Chondrocyte (in vitro differentiated cells): ENCODE results near the gene STXBP5. TPM values are rescaled to one million over a fixed set of nuclear protein-coding genes. Genes with fewer than 3 reads are reported as not detected.
"Not testable (repeated sequence)": the region's sequence is repeated elsewhere in the genome, so short reads cannot be mapped to it uniquely, and the experiment has no call there.

ENCODE experiments used
- DNase-seq: peaks from one replicate; pipeline ENCODE4 v3.0.0; 2021; ENCODE audit warnings: mixed read lengths, low spot score
- H3K27ac Mint-ChIP-seq: one replicate; pipeline ENCODE4 v1.8.0; 2021; ENCODE audit warnings: mild to moderate bottlenecking, moderate library complexity, mixed read lengths; ENCODE audit not compliant: unreplicated experiment
- H3K27me3 Mint-ChIP-seq: 2 replicates; pipeline ENCODE4 v1.8.0; 2021; ENCODE audit warnings: low read depth, mixed read lengths
- H3K36me3 Mint-ChIP-seq: 2 replicates; pipeline ENCODE4 v1.8.0; 2021; ENCODE audit warnings: low read depth, mixed read lengths
- H3K4me1 Mint-ChIP-seq: 2 replicates; pipeline ENCODE4 v1.8.0; 2021; ENCODE audit warnings: low read depth, mild to moderate bottlenecking, mixed read lengths
- H3K4me3 Mint-ChIP-seq: one replicate; pipeline ENCODE4 v1.8.0; 2021; ENCODE audit warnings: mild to moderate bottlenecking, moderate library complexity, mixed read lengths; ENCODE audit not compliant: unreplicated experiment
- H3K9me3 Mint-ChIP-seq: 2 replicates; pipeline ENCODE4 v1.8.0; 2021; ENCODE audit warnings: low read depth, mixed read lengths
- CTCF ChIP-seq: fragments of 200-600 bp; sonication (generic); IDR thresholded peaks from 2 replicates; pipeline ENCODE4 v1.5.0; 2021; ENCODE audit warnings: antibody characterized with exemption, mild to moderate bottlenecking, moderate library complexity
- total RNA-seq: library from RNA; stranded (reverse); gene quantifications from 3 replicates; pipeline ENCODE4 v1.2.1, GENCODE V29; 2021

Gene STXBP5
- total RNA-seq, 1 donor from 2014 or later, result 30.8 TPM

GRCh38 chr6:147244832-147245231 lies 40.6 kb downstream of the STXBP5 start:
- H3K27ac Mint-ChIP-seq, result no peak overlapping the region

GRCh38 chr6:147245693-147246092 lies 41.5 kb downstream of the STXBP5 start:
- Mint-ChIP-seq H3K4me3 (no peak overlapping the region), H3K9me3 (no peaks in the 10 kb centered on the region), H3K27me3 (no peaks in the 10 kb centered on the region), H3K27ac (no peak overlapping the region), H3K36me3 (peaks cover 12% of the 10 kb centered on the region), H3K4me1 (peaks cover 10% of the 10 kb centered on the region)
- no peak for DNase-seq
- TF ChIP-seq CTCF, result no peak

More at GRCh38 chr6:147244832-147245231, 40.6 kb downstream of the STXBP5 start:
- Mint-ChIP-seq H3K4me3 (no peak overlapping the region), H3K36me3 (peaks cover 8% of the 10 kb centered on the region), H3K27me3 (no peaks in the 10 kb centered on the region), H3K9me3 (no peaks in the 10 kb centered on the region), H3K4me1 (peaks cover 10% of the 10 kb centered on the region)
- TF ChIP-seq CTCF, result no peak
- DNase-seq, result no peak

- Mint-ChIP-seq H3K4me3 (no peak overlapping the region), H3K27me3 (no peaks in the 10 kb centered on the region), H3K4me1 (peaks cover 10% of the 10 kb centered on the region), H3K9me3 (peaks cover 3% of the 10 kb centered on the region), H3K36me3 (peaks cover 20% of the 10 kb centered on the region), H3K27ac (no peak overlapping the region)
- TF ChIP-seq CTCF, result no peak
- no peak for DNase-seq
These were observed 42.8 kb downstream of the STXBP5 start for GRCh38 chr6:147246853-147247635.

GRCh38 chr6:147248859-147249258 lies 44.6 kb downstream of the STXBP5 start:
- H3K27ac Mint-ChIP-seq, result no peak overlapping the region
- H3K4me1 Mint-ChIP-seq, result peaks cover 10% of the 10 kb centered on the region
- H3K9me3 Mint-ChIP-seq, result peaks cover 7% of the 10 kb centered on the region
- H3K27me3 Mint-ChIP-seq, result no peaks in the 10 kb centered on the region
- TF ChIP-seq CTCF, result no peak
- peaks cover 34% of the 10 kb centered on the region for H3K36me3 Mint-ChIP-seq
- H3K4me3 Mint-ChIP-seq, result no peak overlapping the region
- no peak for DNase-seq

GRCh38 chr6:147251072-147251471 lies 46.9 kb downstream of the STXBP5 start:
- Mint-ChIP-seq H3K9me3 (peaks cover 7% of the 10 kb centered on the region), H3K27me3 (no peaks in the 10 kb centered on the region), H3K27ac (no peak overlapping the region), H3K36me3 (peaks cover 35% of the 10 kb centered on the region), H3K4me1 (peaks cover 4% of the 10 kb centered on the region), H3K4me3 (no peak overlapping the region)
- no peak for DNase-seq
- TF ChIP-seq CTCF, result no peak

GRCh38 chr6:147254929-147255473 lies 50.8 kb downstream of the STXBP5 start:
- H3K36me3 Mint-ChIP-seq, result peaks cover 33% of the 10 kb centered on the region
- H3K4me1 Mint-ChIP-seq, H3K4me3 Mint-ChIP-seq: not testable (repeated sequence)

More at GRCh38 chr6:147254929-147255473, 50.8 kb downstream of the STXBP5 start:
- not testable (repeated sequence) for H3K9me3 Mint-ChIP-seq, H3K27me3 Mint-ChIP-seq, DNase-seq, H3K27ac Mint-ChIP-seq
